Measurements from ENCODE around the gene GPATCH2L.

DNA sequence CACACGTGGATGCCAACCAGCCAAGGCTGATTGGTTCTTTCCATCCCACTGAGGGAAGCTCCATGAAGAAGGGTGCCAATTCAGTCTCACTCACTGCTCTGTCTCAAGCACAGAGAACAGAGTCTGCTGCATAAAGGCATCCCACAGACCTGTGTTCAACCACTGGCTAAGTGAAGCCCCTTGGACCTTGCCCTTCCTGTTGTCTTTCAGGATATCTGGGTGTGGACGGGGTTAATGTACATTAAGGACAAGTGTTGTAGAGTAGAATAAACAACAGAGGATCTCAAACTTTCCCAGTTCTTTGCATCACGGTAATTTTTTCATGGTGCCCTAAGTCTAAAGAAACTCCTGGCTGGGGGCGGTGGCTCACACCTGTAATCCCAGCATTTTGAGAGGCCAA, 33.1 kb upstream of the GPATCH2L start:
- TF ChIP-seq SUZ12 (IDR thresholded peaks at IDR 0.05; ENCODE audit: extremely low read depth, insufficient read depth, insufficient read length): no peak
- TF ChIP-seq YY1 (IDR thresholded peaks at IDR 0.05; ENCODE audit: insufficient read depth, insufficient read length): no peak
- TF ChIP-seq ZNF274 (IDR thresholded peaks at IDR 0.05; ENCODE audit: low read depth, low read length): no peak
